Panc1 (cell line): Measurements from ENCODE around the gene SPAG6. TPM values are rescaled to one million over a fixed set of nuclear protein-coding genes. Genes with fewer than 3 reads are reported as not detected.
A peak's percentile ranks its signal among the peaks of the same experiment; 100 is the strongest.

Source experiments
- ATAC-seq: fragments of 200-7000 bp; cut with Tn5 transposase; 2 replicates; pipeline ENCODE4 v1.9.1; 2020; ENCODE audit warnings: mild to moderate bottlenecking, moderate library complexity
- BruUV-seq: library from RNA; stranded (reverse); fragments of 400-500 nt; replicated peaks from 2 replicates; lab custom pipeline; 2021; lab: Mats Ljungman, UMichigan
- CTCF ChIA-PET: fragments of 300-600 bp; sonication (Branson Sonifier 250); formaldehyde crosslinking; loops from one replicate; lab custom pipeline; 2022; ENCODE audit warnings: antibody characterized with exemption; lab: Charles Lee
- POLR2A ChIA-PET: fragments of 300-600 bp; sonication (Branson Sonifier 250); formaldehyde crosslinking; loops from one replicate; lab custom pipeline; 2022; ENCODE audit warnings: antibody characterized with exemption; lab: Charles Lee
- DNase-seq: peaks from one replicate; pipeline ENCODE4 v3.0.0-alpha.2; 2010; ENCODE audit warnings: low read depth, low spot score
- H3K27ac ChIP-seq: 2 replicates; pipeline ENCODE4 v1.5.1; 2011; ENCODE audit warnings: mild to moderate bottlenecking, low read length, inconsistent platforms
- H3K27me3 ChIP-seq: fragments of 200-500 bp; sonication (Bioruptor generic); 2 replicates; pipeline ENCODE4 v1.6.0; 2014; ENCODE audit warnings: low read length, inconsistent platforms; ENCODE audit not compliant: control insufficient read depth, insufficient read depth
- H3K36me3 ChIP-seq: fragments of 200-500 bp; sonication (Bioruptor generic); 2 replicates; pipeline ENCODE4 v1.5.1; 2014; ENCODE audit warnings: inconsistent platforms, mild to moderate bottlenecking, low read length, moderate library complexity; ENCODE audit not compliant: control insufficient read depth, insufficient read depth
- H3K4me1 ChIP-seq: 2 replicates; pipeline ENCODE4 v1.5.1; 2011; ENCODE audit warnings: inconsistent platforms, mild to moderate bottlenecking, low read length, moderate library complexity; ENCODE audit not compliant: control insufficient read depth, insufficient read depth
- H3K4me3 ChIP-seq, 2 experiments: 2 replicates each; pipeline ENCODE4 v1.5.1; 2011 to 2012; ENCODE audit warnings: low read depth in 2 of 2, low read length in 2 of 2, mild to moderate bottlenecking in 2 of 2, inconsistent platforms in 1 of 2, moderate library complexity in 1 of 2
- H3K9me3 ChIP-seq: fragments of 200-500 bp; sonication (Bioruptor generic); 2 replicates; pipeline ENCODE4 v1.5.1; 2014; ENCODE audit warnings: low read depth, mild to moderate bottlenecking, inconsistent platforms, low read length, moderate library complexity; ENCODE audit not compliant: control insufficient read depth, insufficient read depth
- POLR2AphosphoS5 ChIP-seq: IDR thresholded peaks from 2 replicates; pipeline ENCODE4 v1.6.1; 2012; ENCODE audit warnings: mild to moderate bottlenecking, low read depth, low read length, moderate library complexity
- SIN3A ChIP-seq: IDR thresholded peaks from 2 replicates; pipeline ENCODE4 v1.6.1; 2012; ENCODE audit warnings: low read depth, mild to moderate bottlenecking, low read length, moderate library complexity, borderline replicate concordance; ENCODE audit not compliant: insufficient read depth
- TCF7L2 ChIP-seq: IDR thresholded peaks from 2 replicates; pipeline ENCODE4 v1.6.1; 2011; ENCODE audit warnings: mild to moderate bottlenecking, low read depth, low read length, inconsistent platforms
- in situ Hi-C: cut with HindIII; loops from 2 replicates; pipeline ENCODE4 v1.10.0; 2016; ENCODE audit warnings: low sequenced_read_pairs, low pct_unique_long_range_greater_than_20kb
- intact Hi-C: fragments of 100-400 bp; cut with micrococcal nuclease; formaldehyde crosslinking; loops from one replicate; pipeline ENCODE4 v1.10.0; 2022; ENCODE audit not compliant: unreplicated experiment
- total RNA-seq: library from RNA; stranded (reverse); gene quantifications from one replicate; pipeline ENCODE4 v1.2.1, GENCODE V29; 2021; ENCODE audit not compliant: unreplicated experiment
- TF ChIP-seq, protein P1 (sequence below): fragments of 450-650 bp; IDR thresholded peaks from 2 replicates; pipeline ENCODE4 v1.5.1; 2017; ENCODE audit warnings: mild to moderate bottlenecking
- TF ChIP-seq, protein P2 (sequence below), 2 experiments: IDR thresholded peaks; 2 replicates each; pipeline ENCODE4 v1.6.1; 2011 to 2012; ENCODE audit warnings: low read depth in 2 of 2, control low read depth in 1 of 2, low read length in 1 of 2, mild to moderate bottlenecking in 1 of 2, moderate library complexity in 1 of 2; ENCODE audit not compliant: insufficient read depth in 1 of 2

The SPAG6 gene
- total RNA-seq, 1 experiment from 2014 or later = not detected

DNA sequence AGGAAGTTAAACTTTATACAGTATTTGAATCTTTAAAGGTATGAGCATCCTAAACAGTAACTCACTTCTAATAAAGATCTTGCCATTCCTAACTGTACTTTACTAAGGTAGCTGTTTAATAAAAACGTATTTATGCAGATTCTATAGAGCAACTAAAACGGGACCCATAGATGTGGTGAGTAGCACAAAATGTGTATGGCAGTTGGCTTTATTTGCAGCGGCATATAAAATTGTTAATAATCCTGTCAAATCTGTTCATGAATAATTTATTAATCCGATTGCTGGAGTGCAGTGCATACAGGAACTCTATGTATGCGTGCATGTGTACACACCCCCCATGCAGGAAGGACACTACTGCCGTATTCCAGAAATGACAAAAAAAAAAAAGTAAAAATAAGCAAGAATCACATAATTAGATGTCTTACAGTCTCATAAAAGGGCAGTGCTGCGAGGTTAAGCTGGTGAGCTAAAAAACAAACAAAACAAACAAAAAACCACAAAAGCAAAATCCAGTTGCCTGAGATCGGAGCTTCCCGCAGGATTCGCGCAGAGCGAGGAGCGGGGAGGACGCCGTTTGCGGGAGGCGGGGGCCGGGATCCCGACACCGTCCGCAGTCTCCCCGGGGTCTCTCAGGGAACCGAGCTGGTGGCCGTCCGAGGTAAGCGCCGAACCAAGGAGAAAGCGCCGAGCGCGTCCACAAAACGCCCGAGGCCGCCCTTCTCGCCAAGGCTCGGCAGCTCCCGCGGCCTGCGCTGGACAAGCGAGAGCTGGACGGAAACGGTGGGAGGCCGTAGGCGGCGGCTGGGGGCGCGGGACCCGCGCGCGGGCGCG, 29.6 kb upstream of the SPAG6 start:
- H3K4me1 ChIP-seq = peaks cover 11% of the 10 kb centered on the region
- H3K27ac ChIP-seq = peak overlapping the region; percentile 70
- ChIA-PET POLR2A (no interaction called here), CTCF (no interaction called here)
- in situ Hi-C loops (no loop called here), intact Hi-C loops (loop anchor here (5.0 kb wide), 1 partner anchor 323 kb away; no protein-coding TSS in a partner anchor)
- TF ChIP-seq POLR2AphosphoS5 = no peak
- TF ChIP-seq SIN3A = no peak
- TF ChIP-seq TCF7L2 = no peak
- TF ChIP-seq, protein P1, sequence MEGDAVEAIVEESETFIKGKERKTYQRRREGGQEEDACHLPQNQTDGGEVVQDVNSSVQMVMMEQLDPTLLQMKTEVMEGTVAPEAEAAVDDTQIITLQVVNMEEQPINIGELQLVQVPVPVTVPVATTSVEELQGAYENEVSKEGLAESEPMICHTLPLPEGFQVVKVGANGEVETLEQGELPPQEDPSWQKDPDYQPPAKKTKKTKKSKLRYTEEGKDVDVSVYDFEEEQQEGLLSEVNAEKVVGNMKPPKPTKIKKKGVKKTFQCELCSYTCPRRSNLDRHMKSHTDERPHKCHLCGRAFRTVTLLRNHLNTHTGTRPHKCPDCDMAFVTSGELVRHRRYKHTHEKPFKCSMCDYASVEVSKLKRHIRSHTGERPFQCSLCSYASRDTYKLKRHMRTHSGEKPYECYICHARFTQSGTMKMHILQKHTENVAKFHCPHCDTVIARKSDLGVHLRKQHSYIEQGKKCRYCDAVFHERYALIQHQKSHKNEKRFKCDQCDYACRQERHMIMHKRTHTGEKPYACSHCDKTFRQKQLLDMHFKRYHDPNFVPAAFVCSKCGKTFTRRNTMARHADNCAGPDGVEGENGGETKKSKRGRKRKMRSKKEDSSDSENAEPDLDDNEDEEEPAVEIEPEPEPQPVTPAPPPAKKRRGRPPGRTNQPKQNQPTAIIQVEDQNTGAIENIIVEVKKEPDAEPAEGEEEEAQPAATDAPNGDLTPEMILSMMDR = no peak
- TF ChIP-seq, protein P2, sequence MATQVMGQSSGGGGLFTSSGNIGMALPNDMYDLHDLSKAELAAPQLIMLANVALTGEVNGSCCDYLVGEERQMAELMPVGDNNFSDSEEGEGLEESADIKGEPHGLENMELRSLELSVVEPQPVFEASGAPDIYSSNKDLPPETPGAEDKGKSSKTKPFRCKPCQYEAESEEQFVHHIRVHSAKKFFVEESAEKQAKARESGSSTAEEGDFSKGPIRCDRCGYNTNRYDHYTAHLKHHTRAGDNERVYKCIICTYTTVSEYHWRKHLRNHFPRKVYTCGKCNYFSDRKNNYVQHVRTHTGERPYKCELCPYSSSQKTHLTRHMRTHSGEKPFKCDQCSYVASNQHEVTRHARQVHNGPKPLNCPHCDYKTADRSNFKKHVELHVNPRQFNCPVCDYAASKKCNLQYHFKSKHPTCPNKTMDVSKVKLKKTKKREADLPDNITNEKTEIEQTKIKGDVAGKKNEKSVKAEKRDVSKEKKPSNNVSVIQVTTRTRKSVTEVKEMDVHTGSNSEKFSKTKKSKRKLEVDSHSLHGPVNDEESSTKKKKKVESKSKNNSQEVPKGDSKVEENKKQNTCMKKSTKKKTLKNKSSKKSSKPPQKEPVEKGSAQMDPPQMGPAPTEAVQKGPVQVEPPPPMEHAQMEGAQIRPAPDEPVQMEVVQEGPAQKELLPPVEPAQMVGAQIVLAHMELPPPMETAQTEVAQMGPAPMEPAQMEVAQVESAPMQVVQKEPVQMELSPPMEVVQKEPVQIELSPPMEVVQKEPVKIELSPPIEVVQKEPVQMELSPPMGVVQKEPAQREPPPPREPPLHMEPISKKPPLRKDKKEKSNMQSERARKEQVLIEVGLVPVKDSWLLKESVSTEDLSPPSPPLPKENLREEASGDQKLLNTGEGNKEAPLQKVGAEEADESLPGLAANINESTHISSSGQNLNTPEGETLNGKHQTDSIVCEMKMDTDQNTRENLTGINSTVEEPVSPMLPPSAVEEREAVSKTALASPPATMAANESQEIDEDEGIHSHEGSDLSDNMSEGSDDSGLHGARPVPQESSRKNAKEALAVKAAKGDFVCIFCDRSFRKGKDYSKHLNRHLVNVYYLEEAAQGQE (IDR thresholded peaks at IDR 0.05; ENCODE audit: insufficient read depth in 1 of 2, low read depth in 2 of 2, low read length in 1 of 2) = no peak
- DNase-seq = no peak
- no peaks in the 10 kb centered on the region for H3K27me3 ChIP-seq
- no peaks in the 10 kb centered on the region for H3K9me3 ChIP-seq
- ATAC-seq = no peak; the same call in 1 of the 2 replicates
- peak overlapping the region; percentile 58 to 72 for H3K4me3 ChIP-seq
- no TSS peak for BruUV-seq
- H3K36me3 ChIP-seq = no peaks in the 10 kb centered on the region; the same call in 1 of the 2 replicates

DNA sequence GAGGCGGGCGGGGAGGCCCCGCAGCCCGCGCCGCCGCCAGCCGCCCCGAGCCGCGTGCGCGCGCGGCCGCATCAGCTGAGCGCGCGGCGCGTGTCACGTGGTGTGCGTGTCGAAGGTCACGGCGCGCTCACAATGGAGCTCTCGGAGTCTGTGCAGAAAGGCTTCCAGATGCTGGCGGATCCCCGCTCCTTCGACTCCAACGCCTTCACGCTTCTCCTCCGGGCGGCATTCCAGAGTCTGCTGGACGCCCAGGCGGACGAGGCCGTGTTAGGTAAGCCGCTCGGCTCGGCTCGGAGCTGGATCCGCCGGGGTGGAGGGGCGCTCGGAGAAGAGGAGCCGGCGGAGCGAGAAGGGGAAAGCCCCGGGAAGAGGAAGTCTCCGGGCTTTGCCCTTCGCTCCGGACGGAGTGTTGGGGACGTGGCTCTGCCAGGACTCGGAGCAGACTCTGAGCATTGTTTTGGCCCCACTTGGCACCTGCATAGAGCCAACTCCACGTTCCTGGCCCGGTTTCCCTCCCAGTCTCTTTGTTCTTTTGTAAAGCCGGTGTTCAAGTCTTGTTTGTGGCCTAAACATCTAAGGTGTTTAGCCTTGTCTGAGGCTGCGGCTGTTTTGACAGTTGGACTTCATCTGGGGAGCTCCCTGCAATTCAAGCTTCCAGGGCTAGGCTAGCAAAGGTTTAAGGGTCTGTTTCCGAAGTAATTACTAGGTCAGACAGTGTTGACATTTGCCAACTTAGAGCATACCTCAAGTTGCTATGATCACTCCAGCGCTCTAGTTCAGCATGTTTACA, 28.8 kb upstream of the SPAG6 start, which contains the start of gene COMMD3:
Gene COMMD3 (plus strand): TSS at position 103 of the 790 bp plus-strand sequence. CDS start 30 bp downstream, at position 133.
- intact Hi-C loops (loop anchor here (5.0 kb wide), 1 partner anchor 324 kb away; no protein-coding TSS in a partner anchor), in situ Hi-C loops (no loop called here)
- TF ChIP-seq TCF7L2 (peak; percentile 56; the same call in 1 of the 2 replicates), POLR2AphosphoS5 (peak; percentile 81)
- TF ChIP-seq, protein P1 = no peak
- Histone ChIP-seq H3K36me3 (no peaks in the 10 kb centered on the region; the same call in 1 of the 2 replicates), H3K4me1 (peaks cover 11% of the 10 kb centered on the region), H3K27ac (peak within 1 kb of the TSS; percentile 86), H3K4me3 (peak within 1 kb of the TSS; percentile 58 to 72), H3K9me3 (no peaks in the 10 kb centered on the region), H3K27me3 (no peaks in the 10 kb centered on the region)
- ChIA-PET POLR2A (interaction anchor here (0.6 to 0.7 kb wide), 2 partner anchors 313 to 1431 kb away, joined by 4 read pairs; partner anchors contain the start of gene DNAJC1), CTCF (no interaction called here)
- ATAC-seq = peak; percentile 80
- DNase-seq = no peak
- no TSS peak for BruUV-seq
